Body of pancreas (tissue), 4 donors: ENCODE measurements around the gene PFN3. TPM values are rescaled to one million over a fixed set of nuclear protein-coding genes. Genes with fewer than 3 reads are reported as not detected.
A peak's percentile ranks its signal among the peaks of the same experiment; 100 is the strongest.

ENCODE experiments used
- ATAC-seq: fragments of 150-250 bp; one replicate; pipeline ENCODE4 v1.9.1; 2016
- DNase-seq, 4 donors: peaks; one replicate each; pipeline ENCODE4 v3.0.0-alpha.2; 2019
- H3K27ac ChIP-seq, 4 donors: fragments of 200-600 bp; sonication (generic); 1 replicate in 3 of 4; 2 replicates in 1 of 4; pipeline versions ENCODE4 v1.5.1 to v1.6.1; 2016 to 2019; ENCODE audit warnings: mild to moderate bottlenecking in 1 of 4, mixed read lengths in 1 of 4, moderate library complexity in 1 of 4
- H3K27me3 ChIP-seq, 2 donors: fragments of 200-600 bp; sonication (generic); one replicate each; pipeline ENCODE4 v1.6.0; 2016; ENCODE audit warnings: mild to moderate bottlenecking in 1 of 2
- H3K36me3 ChIP-seq, 2 donors: fragments of 200-600 bp; sonication (generic); replicated peaks in 1 of 2; 2 replicates each; pipeline ENCODE4 v1.5.1; 2016; ENCODE audit warnings: low read depth in 2 of 2; ENCODE audit not compliant: insufficient read depth in 1 of 2
- H3K4me1 ChIP-seq: fragments of 200-600 bp; sonication (generic); one replicate; pipeline ENCODE4 v1.6.0; 2016
- H3K4me3 ChIP-seq, 2 donors: fragments of 200-600 bp; sonication (generic); 1 replicate in 1 of 2; 2 replicates in 1 of 2; pipeline ENCODE4 v1.5.1; 2016 to 2019
- H3K9me3 ChIP-seq, 3 donors: fragments of 200-600 bp; sonication (generic); 1 replicate in 2 of 3; 2 replicates in 1 of 3; pipeline ENCODE4 v1.5.1; 2016
- CTCF ChIP-seq, 7 experiments: fragments of 450-650 bp in 4 of 7; fragments of 200-600 bp in 3 of 7; sonication (generic) in 3 of 7; IDR thresholded peaks; one replicate each; pipeline ENCODE4 v1.5.1; 2016 to 2019; ENCODE audit warnings: antibody characterized with exemption in 7 of 7
- POLR2A ChIP-seq, 3 donors: fragments of 450-650 bp; IDR thresholded peaks; one replicate each; pipeline ENCODE4 v1.6.1; 2016; ENCODE audit warnings: antibody characterized with exemption in 3 of 3, mild to moderate bottlenecking in 2 of 3
- WGBS, 2 donors: methylation state at CpG; one replicate each; pipeline ENCODE4 v1.1.5; 2017; 5-methylcytosine and 5-hydroxymethylcytosine counted together
- intact Hi-C: fragments of 100-400 bp; cut with DNase I; formaldehyde crosslinking; loops from one replicate; pipeline ENCODE4 v1.15.1; 2023
- total RNA-seq, 2 donors: library from RNA; depleted of rRNA; stranded (reverse); fragments of >200 nt; gene quantifications; one replicate each; pipeline ENCODE4 v1.1.0, GENCODE V29; 2016

The PFN3 gene
- total RNA-seq, 2 donors from 2014 or later: not detected

GRCh38 chr5:177430140-177430951 lies 29.9 kb upstream of the PFN3 start:
- no peak overlapping the region for H3K4me3 ChIP-seq
- H3K27me3 ChIP-seq: no peaks in the 10 kb centered on the region
- H3K4me1 ChIP-seq: peaks cover 21% of the 10 kb centered on the region
- peaks cover 0 to 20% of the 10 kb centered on the region in 2 donors for H3K36me3 ChIP-seq
- TF ChIP-seq CTCF (IDR thresholded peaks at IDR 0.05): no peak
- TF ChIP-seq POLR2A (IDR thresholded peaks at IDR 0.05): no peak
- intact Hi-C loops: no loop called here
- no peak overlapping the region for H3K27ac ChIP-seq
- ATAC-seq (no peak), DNase-seq (no peak)
- no peaks in the 10 kb centered on the region for H3K9me3 ChIP-seq
- WGBS, 2 donors: 84 to 86% methylated on average over 20 to 26 of the region's 26 CpGs

- Histone ChIP-seq H3K9me3 (no peaks in the 10 kb centered on the region), H3K27me3 (no peaks in the 10 kb centered on the region), H3K27ac (peak overlapping the region in 1 of 4 donors; percentile 14), H3K4me3 (no peak overlapping the region), H3K36me3 (peaks cover 0 to 16% of the 10 kb centered on the region in 2 donors), H3K4me1 (peaks cover 23% of the 10 kb centered on the region)
- WGBS, 2 donors: 76 to 93% methylated on average over 6 of the region's 6 CpGs
- ATAC-seq: no peak
- DNase-seq: peak in 3 of 4 donors; percentile 24 to 80 (median 29)
- intact Hi-C loops: no loop called here
- TF ChIP-seq CTCF (IDR thresholded peaks at IDR 0.05) (no peak), POLR2A (IDR thresholded peaks at IDR 0.05) (no peak)
Measured at GRCh38 chr5:177429248-177430040, 29.0 kb upstream of the PFN3 start.

- Histone ChIP-seq H3K4me1 (peaks cover 23% of the 10 kb centered on the region), H3K4me3 (no peak overlapping the region)
- no peak for ATAC-seq
Measured at GRCh38 chr5:177428574-177429217, 28.2 kb upstream of the PFN3 start.

More at GRCh38 chr5:177428574-177429217, 28.2 kb upstream of the PFN3 start:
- Histone ChIP-seq H3K27ac (peak overlapping the region in 1 of 4 donors; percentile 14), H3K36me3 (peaks cover 0 to 10% of the 10 kb centered on the region in 2 donors), H3K27me3 (no peaks in the 10 kb centered on the region), H3K9me3 (no peaks in the 10 kb centered on the region)
- DNase-seq: no peak
- intact Hi-C loops: no loop called here
- TF ChIP-seq CTCF (IDR thresholded peaks at IDR 0.05): no peak
- no peak for TF ChIP-seq POLR2A (IDR thresholded peaks at IDR 0.05)
- WGBS, 2 donors: 73 to 87% methylated on average over 10 of the region's 10 CpGs
